Right lobe of liver (tissue), 6 donors: ENCODE data around the gene ZMYND15. TPM values are rescaled to one million over a fixed set of nuclear protein-coding genes. Genes with fewer than 3 reads are reported as not detected.
"Not testable (repeated sequence)": the region's sequence is repeated elsewhere in the genome, so short reads cannot be mapped to it uniquely, and the experiment has no call there.

Experiments
- ATAC-seq, 4 donors: fragments of 200-7000 bp; cut with Tn5 transposase; one replicate each; pipeline ENCODE4 v1.9.1; 2020; ENCODE audit warnings: mild to moderate bottlenecking in 4 of 4, moderate library complexity in 4 of 4
- DNase-seq, 3 donors: peaks; one replicate each; pipeline ENCODE4 v3.0.0-alpha.2; 2020
- H3K27ac ChIP-seq, 3 donors: fragments of 200-600 bp; one replicate each; pipeline ENCODE4 v1.8.0; 2022
- H3K27me3 ChIP-seq, 2 donors: fragments of 200-600 bp; one replicate each; pipeline ENCODE4 v1.8.0; 2022
- H3K36me3 ChIP-seq, 4 donors: fragments of 200-600 bp; sonication (generic) in 1 of 4; one replicate each; pipeline versions ENCODE4 v1.5.1 to v1.8.0; 2017 to 2022; ENCODE audit warnings: control low read depth in 1 of 4
- H3K4me1 ChIP-seq, 4 donors: fragments of 200-600 bp; sonication (generic) in 1 of 4; one replicate each; pipeline versions ENCODE4 v1.5.1 to v1.8.0; 2017 to 2022; ENCODE audit warnings: control low read depth in 1 of 4
- H3K4me3 ChIP-seq, 3 donors: fragments of 200-600 bp; one replicate each; pipeline ENCODE4 v1.8.0; 2022
- H3K9me3 ChIP-seq, 4 donors: fragments of 200-600 bp; sonication (generic) in 1 of 4; one replicate each; pipeline versions ENCODE4 v1.5.1 to v1.8.0; 2017 to 2022; ENCODE audit warnings: control low read depth in 1 of 4
- POLR2A ChIP-seq: fragments of 450-650 bp; IDR thresholded peaks from one replicate; pipeline ENCODE4 v1.6.1; 2017; ENCODE audit warnings: antibody characterized with exemption, mild to moderate bottlenecking
- WGBS: methylation state at CpG from one replicate; pipeline ENCODE4 v1.1.6; 2018; ENCODE audit warnings: low coverage, low lambda C conversion rate; ENCODE audit not compliant: insufficient coverage; ENCODE audit errors: missing lambda C conversion rate; 5-methylcytosine and 5-hydroxymethylcytosine counted together
- intact Hi-C, 2 donors: fragments of 100-400 bp; cut with DNase I; formaldehyde crosslinking; loops; one replicate each; pipeline versions ENCODE4 v1.11.2 to v1.14.1; 2022
- total RNA-seq, 6 experiments: library from RNA; depleted of rRNA in 2 of 6; stranded (reverse); fragments of >200 nt in 2 of 6; fragmentation: NEBNext Ultra II Directional in 3 of 6; extraction: Animal tissue kit (Norgen Biotek cat#: 25700) in 3 of 6; gene quantifications; one replicate each; pipeline versions ENCODE4 v1.1.0 to v1.2.4, GENCODE V29; 2016 to 2023
- TF ChIP-seq, protein P1 (sequence below), 4 donors: fragments of 200-600 bp in 3 of 4; fragments of 450-650 bp in 1 of 4; IDR thresholded peaks; one replicate each; pipeline versions ENCODE4 v1.5.1 to v1.8.0; 2016 to 2022; ENCODE audit warnings: antibody characterized with exemption in 4 of 4, mild to moderate bottlenecking in 2 of 4
- donor health status: DM: no; HTN: yes; CAD: no.
- donor health status: DM: no; HTN: no; CAD: no.
- donor health status: DM: no; HTN: no; CAD: no.
- donor health status: DM: no; HTN: yes; CAD: no.
- donor health status: DM: no; HTN: yes; CAD: no.

Gene ZMYND15
- total RNA-seq, 6 experiments from 2014 or later = 0.70 to 6.5 (median 1.9) TPM

DNA sequence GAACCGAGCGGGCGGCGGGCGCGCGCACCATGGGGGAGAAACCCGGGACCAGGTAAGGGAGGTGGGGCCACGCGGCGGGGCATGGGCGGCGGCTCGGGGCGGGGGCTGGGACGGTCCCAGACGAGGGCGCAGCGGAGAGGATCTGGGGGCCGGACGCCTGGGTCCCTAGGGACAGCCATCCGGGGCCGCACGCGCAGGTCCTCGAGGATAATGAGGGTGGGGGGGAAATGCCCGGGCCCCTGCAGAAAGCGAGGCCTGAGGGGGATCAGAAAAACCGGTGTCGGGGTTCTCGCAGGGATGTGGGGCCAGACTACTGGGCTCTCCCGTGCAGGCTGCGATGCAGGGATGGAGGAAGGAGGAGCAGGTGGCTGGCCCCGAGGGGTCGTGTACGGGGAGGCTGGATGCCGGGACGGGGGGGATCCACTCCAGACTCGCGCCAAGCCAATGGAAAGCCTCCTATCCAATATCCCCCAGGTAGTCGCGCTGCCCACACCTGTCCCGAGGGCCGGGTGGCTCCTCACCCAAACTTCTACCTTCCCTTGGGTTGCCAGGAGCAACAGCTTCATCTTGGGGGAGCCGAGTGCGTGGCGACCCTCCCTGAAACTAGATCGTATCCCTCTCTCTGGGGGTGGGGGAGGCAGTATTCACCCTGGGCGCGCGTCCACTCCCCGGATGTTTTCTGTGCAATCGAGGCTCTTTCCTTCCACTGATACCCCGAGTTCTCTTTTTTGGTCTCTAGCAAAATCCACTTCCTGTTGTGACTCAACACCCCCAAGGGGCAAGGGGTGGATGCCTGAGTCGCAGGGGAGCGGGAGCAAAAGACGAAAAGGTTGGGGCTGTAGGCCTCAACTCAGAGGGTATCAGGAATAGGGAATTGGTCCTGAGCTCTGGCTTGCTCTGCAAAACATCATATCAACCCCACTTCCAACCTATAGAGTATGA lies 28.7 kb upstream of the ZMYND15 start:
- DNase-seq (peak in 2 of 3 donors; percentile 51 to 75), ATAC-seq (peak in 1 of 4 donors; percentile 0)
- peak; percentile 14 for TF ChIP-seq POLR2A
- TF ChIP-seq, protein P1, sequence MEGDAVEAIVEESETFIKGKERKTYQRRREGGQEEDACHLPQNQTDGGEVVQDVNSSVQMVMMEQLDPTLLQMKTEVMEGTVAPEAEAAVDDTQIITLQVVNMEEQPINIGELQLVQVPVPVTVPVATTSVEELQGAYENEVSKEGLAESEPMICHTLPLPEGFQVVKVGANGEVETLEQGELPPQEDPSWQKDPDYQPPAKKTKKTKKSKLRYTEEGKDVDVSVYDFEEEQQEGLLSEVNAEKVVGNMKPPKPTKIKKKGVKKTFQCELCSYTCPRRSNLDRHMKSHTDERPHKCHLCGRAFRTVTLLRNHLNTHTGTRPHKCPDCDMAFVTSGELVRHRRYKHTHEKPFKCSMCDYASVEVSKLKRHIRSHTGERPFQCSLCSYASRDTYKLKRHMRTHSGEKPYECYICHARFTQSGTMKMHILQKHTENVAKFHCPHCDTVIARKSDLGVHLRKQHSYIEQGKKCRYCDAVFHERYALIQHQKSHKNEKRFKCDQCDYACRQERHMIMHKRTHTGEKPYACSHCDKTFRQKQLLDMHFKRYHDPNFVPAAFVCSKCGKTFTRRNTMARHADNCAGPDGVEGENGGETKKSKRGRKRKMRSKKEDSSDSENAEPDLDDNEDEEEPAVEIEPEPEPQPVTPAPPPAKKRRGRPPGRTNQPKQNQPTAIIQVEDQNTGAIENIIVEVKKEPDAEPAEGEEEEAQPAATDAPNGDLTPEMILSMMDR (IDR thresholded peaks at IDR 0.05) = no peak
- Histone ChIP-seq H3K27ac (peak overlapping the region; percentile 74 to 89 (median 77)), H3K4me3 (peak overlapping the region; percentile 58 to 65 (median 58)), H3K4me1 (peaks cover 0 to 31% (median 16%) of the 10 kb centered on the region in 4 donors), H3K36me3 (no peaks in the 10 kb centered on the region), H3K27me3 (no peaks in the 10 kb centered on the region), H3K9me3 (no peaks in the 10 kb centered on the region)
- WGBS = 7% methylated on average over 35 of the region's 57 CpGs
- intact Hi-C loops = no loop called here

- Histone ChIP-seq H3K4me3 (peak overlapping the region; percentile 20 to 65 (median 58)), H3K9me3 (no peaks in the 10 kb centered on the region), H3K36me3 (peaks cover 0 to 3% (median 0%) of the 10 kb centered on the region in 4 donors), H3K27ac (peak overlapping the region; percentile 74 to 89 (median 77)), H3K4me1 (peaks cover 0 to 31% (median 16%) of the 10 kb centered on the region in 4 donors), H3K27me3 (no peaks in the 10 kb centered on the region)
- 9% methylated on average over 4 of the region's 6 CpGs for WGBS
- ATAC-seq = peak; percentile 28 to 58 (median 52)
- TF ChIP-seq, protein P1 (IDR thresholded peaks at IDR 0.05) = no peak
- TF ChIP-seq POLR2A = peak; percentile 16
- intact Hi-C loops = no loop called here
- DNase-seq = peak; percentile 74 to 95 (median 94)
Measured at GRCh38 chr17:4711661-4712181, 27.9 kb upstream of the ZMYND15 start.

- peak in 2 of 3 donors; percentile 71 to 84 for DNase-seq
- Histone ChIP-seq H3K27me3 (no peaks in the 10 kb centered on the region), H3K36me3 (peaks cover 0 to 9% (median 0%) of the 10 kb centered on the region in 4 donors), H3K4me3 (peak overlapping the region; percentile 16 to 65 (median 20)), H3K9me3 (no peaks in the 10 kb centered on the region), H3K27ac (peak overlapping the region; percentile 74 to 89 (median 77)), H3K4me1 (peaks cover 0 to 31% (median 16%) of the 10 kb centered on the region in 4 donors)
- 24% methylated on average over 3 of the region's 3 CpGs for WGBS
- intact Hi-C loops = no loop called here
- no peak for TF ChIP-seq POLR2A
- TF ChIP-seq, protein P1 (IDR thresholded peaks at IDR 0.05) = no peak
- ATAC-seq = peak; percentile 15 to 55 (median 31)
Measured at GRCh38 chr17:4712526-4712925, 27.1 kb upstream of the ZMYND15 start.

- H3K4me3 ChIP-seq, H3K27me3 ChIP-seq, intact Hi-C loops, ATAC-seq, H3K9me3 ChIP-seq, H3K36me3 ChIP-seq: not testable (repeated sequence)
- H3K27ac ChIP-seq = peak overlapping the region in 2 of 3 donors; percentile 1 to 49
- peak in 1 of 3 donors; percentile 47 for DNase-seq
- H3K4me1 ChIP-seq = peaks cover 0 to 31% (median 16%) of the 10 kb centered on the region in 4 donors
- 58% methylated on average over 4 of the region's 15 CpGs for WGBS
Measured at GRCh38 chr17:4714340-4715062, 25.1 kb upstream of the ZMYND15 start.
